ENCODE data around the gene SLFN14.

Gene SLFN14

GRCh38 chr17:35545150-35545549 lies 15.5 kb downstream of the SLFN14 start:
- Histone ChIP-seq H2AFZ (ENCODE audit: low read length) (no peak overlapping the region), H3K23ac (ENCODE audit: low read depth, low read length, poor library complexity) (no peak overlapping the region), H3K18ac (ENCODE audit: low read length) (no peak overlapping the region), H2BK120ac (ENCODE audit: low read depth, low read length) (no peak overlapping the region), H3K36me3 (replicated peaks in 1 of 2; ENCODE audit: control insufficient read depth in 2 of 2, insufficient read depth in 2 of 2, low read length in 2 of 2) (no peaks in the 10 kb centered on the region), H3K4ac (ENCODE audit: low read length) (no peak overlapping the region), H3K14ac (ENCODE audit: low read length) (no peak overlapping the region), H3K9me3 (replicated peaks in 1 of 2; ENCODE audit: control insufficient read depth in 2 of 2, insufficient read depth in 1 of 2, low read depth in 1 of 2, low read length in 2 of 2) (no peaks in the 10 kb centered on the region), H4K8ac (ENCODE audit: low read depth, low read length) (no peak overlapping the region), H3K27ac (replicated peaks; ENCODE audit: low read length) (no peak overlapping the region), H2AK5ac (ENCODE audit: low read depth, low read length) (no peak overlapping the region), H2BK12ac (ENCODE audit: low read length) (no peak overlapping the region), H3K79me1 (ENCODE audit: low read depth, low read length) (no peaks in the 10 kb centered on the region), H2BK5ac (ENCODE audit: low read length) (no peak overlapping the region), H3K4me1 (ENCODE audit: control insufficient read depth in 2 of 2, insufficient read depth in 1 of 2, low read depth in 1 of 2, low read length in 2 of 2) (no peaks in the 10 kb centered on the region), H4K91ac (ENCODE audit: low read depth, low read length, poor library complexity) (no peak overlapping the region), H2BK15ac (ENCODE audit: low read length) (no peak overlapping the region), H3K4me2 (ENCODE audit: insufficient read depth, low read length, poor library complexity, severe bottlenecking) (no peak overlapping the region), H3K9ac (ENCODE audit: low read depth, low read length, poor library complexity) (no peak overlapping the region), H3K4me3 (ENCODE audit: low read length in 2 of 2) (no peak overlapping the region), H3K27me3 (ENCODE audit: control insufficient read depth in 3 of 3, insufficient read depth in 3 of 3, low read depth in 1 of 3, low read length in 3 of 3) (peaks cover 0 to 59% (median 0%) of the 10 kb centered on the region in 3 experiments)
- no peak for DNase-seq (ENCODE audit: low spot score)
- no CpG with 5 or more reads among the region's 1 CpG for WGBS, 2 donors (ENCODE audit: extremely low coverage in 2 of 2, insufficient read length in 2 of 2, insufficient replicate concordance in 1 of 2)

DNA sequence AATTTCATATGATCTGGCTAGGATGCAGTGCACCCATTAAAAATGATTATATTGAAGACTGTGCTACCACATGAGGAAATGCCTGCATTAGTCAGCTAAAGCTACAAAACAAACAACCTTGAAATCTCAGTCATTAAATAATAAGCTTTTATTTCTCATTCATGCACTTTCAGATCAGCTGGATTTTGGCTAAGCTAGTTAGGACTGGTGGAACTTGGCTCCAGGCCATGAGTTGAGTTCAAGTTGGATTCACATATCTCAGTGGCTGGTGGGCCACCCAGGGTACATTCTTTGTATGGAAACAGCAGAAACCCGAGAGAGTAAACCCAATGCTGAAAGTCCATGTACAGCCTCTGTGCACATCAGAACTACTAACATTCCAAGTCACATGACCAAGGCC lies 16.8 kb downstream of the SLFN14 start:
- Histone ChIP-seq H3K79me1 (ENCODE audit: low read depth, low read length) (no peaks in the 10 kb centered on the region), H3K27me3 (ENCODE audit: control insufficient read depth in 3 of 3, insufficient read depth in 3 of 3, low read depth in 1 of 3, low read length in 3 of 3) (peaks cover 0 to 54% (median 0%) of the 10 kb centered on the region in 3 experiments), H3K9me3 (replicated peaks in 1 of 2; ENCODE audit: control insufficient read depth in 2 of 2, insufficient read depth in 1 of 2, low read depth in 1 of 2, low read length in 2 of 2) (no peaks in the 10 kb centered on the region), H2BK120ac (ENCODE audit: low read depth, low read length) (no peak overlapping the region), H3K4me2 (ENCODE audit: insufficient read depth, low read length, poor library complexity, severe bottlenecking) (no peak overlapping the region), H3K4me1 (ENCODE audit: control insufficient read depth in 2 of 2, insufficient read depth in 1 of 2, low read depth in 1 of 2, low read length in 2 of 2) (no peaks in the 10 kb centered on the region), H3K4ac (ENCODE audit: low read length) (no peak overlapping the region), H3K9ac (ENCODE audit: low read depth, low read length, poor library complexity) (no peak overlapping the region), H3K23ac (ENCODE audit: low read depth, low read length, poor library complexity) (no peak overlapping the region), H3K27ac (replicated peaks; ENCODE audit: low read length) (no peak overlapping the region), H4K91ac (ENCODE audit: low read depth, low read length, poor library complexity) (no peak overlapping the region), H2AK5ac (ENCODE audit: low read depth, low read length) (no peak overlapping the region), H4K8ac (ENCODE audit: low read depth, low read length) (no peak overlapping the region), H2AFZ (ENCODE audit: low read length) (no peak overlapping the region), H3K36me3 (replicated peaks in 1 of 2; ENCODE audit: control insufficient read depth in 2 of 2, insufficient read depth in 2 of 2, low read length in 2 of 2) (no peaks in the 10 kb centered on the region), H2BK15ac (ENCODE audit: low read length) (no peak overlapping the region), H3K4me3 (ENCODE audit: low read length in 2 of 2) (no peak overlapping the region), H3K18ac (ENCODE audit: low read length) (no peak overlapping the region), H2BK5ac (ENCODE audit: low read length) (no peak overlapping the region), H3K14ac (ENCODE audit: low read length) (no peak overlapping the region), H2BK12ac (ENCODE audit: low read length) (no peak overlapping the region)
- no peak for DNase-seq (ENCODE audit: low spot score)
- WGBS, 2 donors (ENCODE audit: extremely low coverage in 2 of 2, insufficient read length in 2 of 2, insufficient replicate concordance in 1 of 2): no CpG with 5 or more reads among the region's 1 CpG

DNA sequence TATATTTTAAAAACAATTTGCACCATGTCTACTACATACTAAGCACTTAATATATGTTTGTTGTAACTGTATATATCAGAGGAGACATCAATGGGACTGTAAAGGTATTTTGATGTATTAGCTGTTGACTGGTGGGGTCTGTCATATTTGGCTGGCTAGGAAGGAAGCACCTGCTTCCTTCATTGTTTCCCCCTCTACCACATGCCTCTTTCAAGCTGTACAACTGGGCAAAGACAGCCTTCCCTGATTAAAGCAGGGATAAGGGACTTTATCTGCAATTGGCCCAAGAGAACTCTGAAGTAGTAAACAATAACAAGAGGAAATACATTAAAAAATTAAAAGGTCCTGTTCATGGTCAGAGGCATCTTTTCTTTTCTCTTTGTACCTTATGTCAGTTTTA lies 17.6 kb downstream of the SLFN14 start:
- no peak overlapping the region for H3K9ac ChIP-seq (ENCODE audit: low read depth, low read length, poor library complexity)
- no peaks in the 10 kb centered on the region for H3K36me3 ChIP-seq (replicated peaks in 1 of 2; ENCODE audit: control insufficient read depth in 2 of 2, insufficient read depth in 2 of 2, low read length in 2 of 2)
- peaks cover 0 to 49% (median 0%) of the 10 kb centered on the region in 3 experiments for H3K27me3 ChIP-seq (ENCODE audit: control insufficient read depth in 3 of 3, insufficient read depth in 3 of 3, low read depth in 1 of 3, low read length in 3 of 3)
- no peak overlapping the region for H3K4ac ChIP-seq (ENCODE audit: low read length)
- no peak overlapping the region for H3K18ac ChIP-seq (ENCODE audit: low read length)
- no peak overlapping the region for H4K91ac ChIP-seq (ENCODE audit: low read depth, low read length, poor library complexity)
- H4K8ac ChIP-seq (ENCODE audit: low read depth, low read length): no peak overlapping the region
- no peak overlapping the region for H3K23ac ChIP-seq (ENCODE audit: low read depth, low read length, poor library complexity)
- H3K4me3 ChIP-seq (ENCODE audit: low read length in 2 of 2): no peak overlapping the region
- no peak overlapping the region for H3K14ac ChIP-seq (ENCODE audit: low read length)
- H3K4me1 ChIP-seq (ENCODE audit: control insufficient read depth in 2 of 2, insufficient read depth in 1 of 2, low read depth in 1 of 2, low read length in 2 of 2): no peaks in the 10 kb centered on the region
- DNase-seq (ENCODE audit: low spot score): no peak
- H2BK12ac ChIP-seq (ENCODE audit: low read length): no peak overlapping the region
- H2AFZ ChIP-seq (ENCODE audit: low read length): no peak overlapping the region
- no peaks in the 10 kb centered on the region for H3K79me1 ChIP-seq (ENCODE audit: low read depth, low read length)
- no peak overlapping the region for H2BK120ac ChIP-seq (ENCODE audit: low read depth, low read length)
- H3K4me2 ChIP-seq (ENCODE audit: insufficient read depth, low read length, poor library complexity, severe bottlenecking): no peak overlapping the region
- no peak overlapping the region for H2BK5ac ChIP-seq (ENCODE audit: low read length)
- no peak overlapping the region for H2BK15ac ChIP-seq (ENCODE audit: low read length)
- no peak overlapping the region for H3K27ac ChIP-seq (replicated peaks; ENCODE audit: low read length)
- no peaks in the 10 kb centered on the region for H3K9me3 ChIP-seq (replicated peaks in 1 of 2; ENCODE audit: control insufficient read depth in 2 of 2, insufficient read depth in 1 of 2, low read depth in 1 of 2, low read length in 2 of 2)
- no peak overlapping the region for H2AK5ac ChIP-seq (ENCODE audit: low read depth, low read length)

GRCh38 chr17:35541434-35541833 lies 19.2 kb downstream of the SLFN14 start:
- no peak overlapping the region for H2AK5ac ChIP-seq (ENCODE audit: low read depth, low read length)
- DNase-seq (ENCODE audit: low spot score): no peak
- no peak overlapping the region for H2BK15ac ChIP-seq (ENCODE audit: low read length)
- no peak overlapping the region for H2BK5ac ChIP-seq (ENCODE audit: low read length)
- no peak overlapping the region for H3K27ac ChIP-seq (replicated peaks; ENCODE audit: low read length)
- WGBS, 2 donors (ENCODE audit: extremely low coverage in 2 of 2, insufficient read length in 2 of 2, insufficient replicate concordance in 1 of 2): no CpG with 5 or more reads among the region's 1 CpG
- H3K18ac ChIP-seq (ENCODE audit: low read length): no peak overlapping the region
- no peak overlapping the region for H2AFZ ChIP-seq (ENCODE audit: low read length)
- H3K4ac ChIP-seq (ENCODE audit: low read length): no peak overlapping the region
- no peak overlapping the region for H3K4me3 ChIP-seq (ENCODE audit: low read length in 2 of 2)
- H2BK12ac ChIP-seq (ENCODE audit: low read length): no peak overlapping the region
- H3K4me2 ChIP-seq (ENCODE audit: insufficient read depth, low read length, poor library complexity, severe bottlenecking): no peak overlapping the region
- H3K9ac ChIP-seq (ENCODE audit: low read depth, low read length, poor library complexity): no peak overlapping the region
- H3K4me1 ChIP-seq (ENCODE audit: control insufficient read depth in 2 of 2, insufficient read depth in 1 of 2, low read depth in 1 of 2, low read length in 2 of 2): no peaks in the 10 kb centered on the region
- no peak overlapping the region for H3K23ac ChIP-seq (ENCODE audit: low read depth, low read length, poor library complexity)
- no peak overlapping the region for H4K91ac ChIP-seq (ENCODE audit: low read depth, low read length, poor library complexity)
- no peaks in the 10 kb centered on the region for H3K9me3 ChIP-seq (replicated peaks in 1 of 2; ENCODE audit: control insufficient read depth in 2 of 2, insufficient read depth in 1 of 2, low read depth in 1 of 2, low read length in 2 of 2)
- H3K79me1 ChIP-seq (ENCODE audit: low read depth, low read length): no peaks in the 10 kb centered on the region
- H3K27me3 ChIP-seq (ENCODE audit: control insufficient read depth in 3 of 3, insufficient read depth in 3 of 3, low read depth in 1 of 3, low read length in 3 of 3): peaks cover 0 to 45% (median 0%) of the 10 kb centered on the region in 3 experiments
- no peak overlapping the region for H4K8ac ChIP-seq (ENCODE audit: low read depth, low read length)
- H3K14ac ChIP-seq (ENCODE audit: low read length): no peak overlapping the region
- H2BK120ac ChIP-seq (ENCODE audit: low read depth, low read length): no peak overlapping the region
- H3K36me3 ChIP-seq (replicated peaks in 1 of 2; ENCODE audit: control insufficient read depth in 2 of 2, insufficient read depth in 2 of 2, low read length in 2 of 2): no peaks in the 10 kb centered on the region

Data from neuronal stem cell (in vitro differentiated cells).